NCI-H128 (cell line): ENCODE data around the gene KDF1.
"Not testable (repeated sequence)": the region's sequence is repeated elsewhere in the genome, so short reads cannot be mapped to it uniquely, and the experiment has no call there.

Experiments
- DNase-seq: peaks from one replicate; lab custom pipeline; 2025; ENCODE audit not compliant: unreplicated experiment; lab: John Stamatoyannopoulos, UW

KDF1 gene

DNA sequence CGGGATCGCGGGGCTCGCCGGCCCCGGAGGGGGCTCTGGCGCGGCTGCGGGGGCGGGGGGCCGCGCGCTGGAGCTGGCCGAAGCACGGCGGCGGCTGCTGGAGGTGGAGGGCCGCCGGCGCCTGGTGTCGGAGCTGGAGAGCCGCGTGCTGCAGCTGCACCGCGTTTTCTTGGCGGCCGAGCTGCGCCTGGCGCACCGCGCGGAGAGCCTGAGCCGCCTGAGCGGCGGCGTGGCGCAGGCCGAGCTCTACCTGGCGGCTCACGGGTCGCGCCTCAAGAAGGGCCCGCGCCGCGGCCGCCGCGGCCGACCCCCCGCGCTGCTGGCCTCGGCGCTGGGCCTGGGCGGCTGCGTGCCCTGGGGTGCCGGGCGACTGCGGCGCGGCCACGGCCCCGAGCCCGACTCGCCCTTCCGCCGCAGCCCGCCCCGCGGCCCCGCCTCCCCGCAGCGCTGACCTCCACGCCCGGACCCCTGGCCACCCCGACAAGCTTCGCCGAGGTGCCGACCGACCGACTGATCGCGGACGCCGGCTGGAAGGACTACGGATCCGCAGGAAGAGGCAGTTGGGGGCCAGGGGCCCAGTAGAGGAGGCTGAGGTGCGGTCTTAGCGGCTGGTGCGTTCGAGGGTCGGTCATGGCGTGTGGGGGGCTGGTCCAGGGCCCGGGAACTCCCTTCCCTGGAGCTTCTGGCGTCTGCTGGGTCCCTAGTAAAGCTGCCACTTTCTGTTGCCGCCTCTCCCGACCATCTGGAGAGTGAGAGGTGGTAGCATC is 33.9 kb upstream of the KDF1 start:
- DNase-seq = no peak

DNA sequence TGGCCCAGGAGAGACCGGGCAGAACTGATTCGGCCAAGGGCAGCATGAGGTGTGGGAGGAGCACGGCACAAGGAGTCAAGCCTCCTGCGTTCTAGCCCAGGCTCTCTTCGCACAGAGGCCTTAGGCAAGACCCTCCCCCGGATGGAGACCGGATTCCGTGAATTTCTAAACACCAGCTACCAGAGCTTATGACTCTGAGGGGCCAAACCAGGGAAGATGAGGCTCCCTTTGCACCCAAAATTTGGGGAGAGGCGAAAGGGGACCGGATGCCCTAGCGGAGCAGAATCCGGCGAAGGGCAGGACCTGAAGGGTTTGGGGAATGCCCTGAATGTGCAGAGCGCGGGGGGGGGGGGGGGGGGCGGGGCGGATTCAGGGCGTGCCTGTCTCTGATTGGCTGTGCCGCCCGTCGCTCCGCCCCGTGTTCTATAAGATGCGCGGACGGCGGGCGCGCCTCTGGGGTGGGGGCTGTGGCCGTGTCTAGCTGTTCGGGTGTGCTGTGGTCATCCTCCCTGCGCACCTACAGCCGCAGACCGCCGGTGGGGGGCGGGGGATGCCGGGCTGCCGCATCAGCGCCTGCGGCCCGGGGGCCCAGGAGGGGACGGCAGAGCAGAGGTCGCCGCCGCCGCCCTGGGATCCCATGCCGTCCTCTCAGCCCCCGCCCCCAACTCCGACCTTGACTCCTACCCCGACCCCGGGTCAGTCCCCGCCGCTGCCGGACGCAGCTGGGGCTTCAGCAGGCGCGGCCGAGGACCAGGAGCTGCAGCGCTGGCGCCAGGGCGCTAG is 33.2 kb upstream of the KDF1 start, which contains the start of gene TRNP1:
Gene TRNP1, plus strand, starts transcription at position 456 of the 783 bp plus-strand sequence. Its CDS starts 95 bp downstream, at position 551.
- peak; percentile 75 for DNase-seq

DNA sequence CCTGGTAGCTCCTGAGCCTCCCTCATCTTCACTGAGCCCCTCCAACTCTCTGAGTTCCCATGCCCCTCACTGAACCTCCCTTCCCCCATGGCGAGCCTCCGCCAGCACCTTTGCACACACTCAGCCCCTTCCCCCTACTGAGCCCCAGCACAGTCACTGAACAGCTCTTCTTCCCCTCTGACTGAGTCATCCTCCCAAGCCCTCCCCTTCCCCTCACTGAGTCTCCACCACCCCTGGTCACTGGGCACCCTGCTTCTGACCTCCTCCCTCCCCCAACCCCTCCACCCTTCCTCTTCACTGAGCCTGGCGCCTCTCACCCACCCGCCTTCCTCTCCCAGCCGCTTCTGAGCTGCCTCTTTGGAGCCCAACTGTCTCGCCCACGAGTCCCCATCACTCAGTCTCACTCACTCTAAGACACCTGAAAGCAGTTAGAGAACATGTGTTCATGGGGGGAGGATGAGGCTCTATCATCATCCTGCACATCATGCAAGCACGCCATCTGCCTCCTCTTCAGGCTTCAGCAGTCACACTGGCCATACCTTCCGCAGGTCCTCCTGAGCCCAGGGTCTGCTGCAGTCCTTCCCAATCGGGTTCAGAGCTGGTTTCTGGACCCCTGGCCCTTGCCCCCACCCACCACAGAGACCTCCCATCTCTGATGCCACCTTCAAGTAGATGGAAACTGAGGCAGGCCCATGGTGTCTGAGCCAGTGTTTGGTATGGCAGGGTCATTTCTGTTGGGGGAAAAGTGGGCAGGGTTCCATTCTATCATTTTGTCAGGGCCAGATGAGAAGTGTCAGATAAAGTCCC is 31.2 kb upstream of the KDF1 start:
- DNase-seq = no peak

DNA sequence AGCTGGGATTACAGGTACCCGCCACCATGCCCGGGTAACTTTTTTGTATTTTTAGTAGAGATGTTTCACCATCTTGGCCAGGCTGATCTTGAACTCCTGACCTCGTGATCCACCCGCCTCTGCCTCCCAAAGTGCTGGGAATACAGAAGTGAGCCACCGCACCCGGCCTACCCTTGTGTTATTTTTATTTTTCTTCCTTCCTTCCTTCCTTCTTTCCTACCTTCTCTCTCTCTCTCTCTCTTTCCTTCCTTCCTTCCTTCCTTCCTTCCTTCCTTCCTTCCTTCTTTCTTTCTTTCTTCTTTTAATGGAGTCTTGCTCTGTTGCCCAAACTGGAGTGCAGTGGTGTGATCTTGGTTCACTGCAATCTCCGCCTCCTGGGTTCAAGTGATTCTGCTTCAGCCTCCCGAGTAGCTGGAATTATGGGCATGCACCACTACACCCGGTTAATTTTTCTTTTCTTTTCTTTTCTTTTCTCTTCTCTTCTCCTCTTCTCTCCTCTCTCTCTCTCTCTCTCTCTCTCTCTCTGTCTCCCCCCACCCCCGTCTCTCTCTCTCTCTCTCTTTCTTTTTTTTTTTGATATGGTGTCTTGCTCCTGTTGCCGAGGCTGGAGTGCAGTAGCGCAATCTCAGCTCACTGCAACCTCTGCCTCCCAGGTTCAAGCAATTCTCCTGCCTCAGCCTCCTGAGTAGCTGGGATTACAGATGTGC is 29.3 kb upstream of the KDF1 start:
- not testable (repeated sequence) for DNase-seq

DNA sequence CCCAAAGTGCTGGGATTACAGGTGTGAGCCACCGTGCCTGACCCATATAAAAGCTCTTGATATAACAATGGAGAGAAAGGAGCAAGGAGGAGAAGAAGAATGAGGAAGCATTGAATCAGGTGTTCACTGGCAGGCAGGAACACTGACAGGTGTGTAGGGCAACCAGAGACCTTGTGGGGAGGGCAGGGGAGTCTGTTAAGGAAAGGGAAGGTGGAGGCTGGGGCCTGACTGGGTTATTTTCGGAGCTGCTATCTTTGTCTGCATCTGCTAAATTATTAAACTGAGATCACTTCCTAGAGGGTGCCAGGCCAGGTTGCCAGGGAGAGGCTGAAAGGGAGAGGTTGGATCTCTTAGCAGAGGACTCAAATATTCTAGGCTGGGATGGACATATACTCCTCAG is 26.4 kb upstream of the KDF1 start:
- no peak for DNase-seq

DNA sequence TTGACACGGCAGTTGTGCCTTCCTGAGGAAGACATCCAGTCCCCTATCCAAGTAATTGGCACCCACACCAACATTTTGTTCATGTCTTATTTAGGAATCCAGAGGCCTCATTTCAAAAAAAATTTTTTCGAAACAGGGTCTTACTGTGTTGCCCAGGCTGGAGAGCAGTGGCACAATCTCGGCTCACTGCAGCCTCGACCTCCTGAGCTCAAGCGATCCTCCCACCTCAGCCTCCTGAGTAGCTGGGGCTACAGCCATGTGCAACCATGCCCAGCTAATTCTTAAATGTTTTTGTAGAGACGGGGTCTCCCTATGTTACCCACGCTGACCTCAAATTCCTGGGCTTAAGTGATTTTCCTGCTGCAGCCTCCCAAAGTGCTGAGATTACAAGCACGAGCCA is 24.0 kb upstream of the KDF1 start:
- no peak for DNase-seq

DNA sequence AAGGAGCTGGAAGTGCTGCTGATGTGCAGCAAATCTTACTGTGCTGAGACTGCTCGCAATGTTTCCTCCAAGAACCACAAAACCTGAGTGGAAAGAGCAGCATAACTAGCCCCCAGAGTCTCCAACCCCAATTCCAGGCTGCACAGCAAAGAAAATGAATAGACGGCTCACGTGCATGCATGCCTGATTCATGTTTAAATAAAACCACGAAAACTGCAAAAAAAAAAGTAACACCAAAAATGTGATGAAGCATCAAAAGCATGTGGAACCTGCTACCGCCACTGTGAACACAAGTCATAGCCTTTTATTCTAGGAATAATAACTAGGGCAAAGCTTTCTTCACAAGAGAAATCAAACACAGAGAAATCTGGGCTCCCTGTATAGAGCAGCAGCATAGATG is 23.6 kb upstream of the KDF1 start:
- DNase-seq = no peak

DNA sequence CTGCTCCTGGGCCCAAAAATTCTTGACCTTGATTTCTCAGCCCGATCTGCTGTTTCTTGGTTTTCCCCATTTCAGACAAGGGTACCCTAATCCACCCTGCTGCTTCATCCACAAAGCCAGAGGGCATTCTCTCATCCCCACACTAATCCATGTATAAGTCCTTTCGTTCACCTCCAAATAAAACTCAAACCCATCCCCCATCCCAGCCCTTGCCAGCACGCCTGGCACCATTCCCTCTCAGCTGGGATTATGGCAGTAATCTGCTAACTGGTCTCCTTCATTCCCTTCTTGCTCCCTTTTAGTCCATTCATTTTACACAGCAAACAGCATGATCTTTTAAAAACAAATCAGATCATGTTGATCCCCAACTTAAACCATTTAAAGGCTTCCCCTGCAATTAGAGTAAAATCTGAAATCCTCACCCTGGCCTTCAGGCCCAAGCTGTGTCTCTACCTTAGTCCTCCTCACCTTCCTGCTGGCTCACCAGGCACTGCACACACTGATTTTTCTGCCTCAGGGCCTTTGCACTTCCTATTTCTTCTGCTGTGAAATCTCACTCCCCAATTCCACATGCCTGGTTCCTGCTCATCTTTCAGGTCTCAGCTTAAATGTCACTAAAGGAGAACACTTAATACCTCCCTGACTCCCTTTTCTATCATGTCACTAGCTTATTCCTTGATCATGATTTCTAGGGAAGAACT is 21.0 kb upstream of the KDF1 start:
- no peak for DNase-seq

DNA sequence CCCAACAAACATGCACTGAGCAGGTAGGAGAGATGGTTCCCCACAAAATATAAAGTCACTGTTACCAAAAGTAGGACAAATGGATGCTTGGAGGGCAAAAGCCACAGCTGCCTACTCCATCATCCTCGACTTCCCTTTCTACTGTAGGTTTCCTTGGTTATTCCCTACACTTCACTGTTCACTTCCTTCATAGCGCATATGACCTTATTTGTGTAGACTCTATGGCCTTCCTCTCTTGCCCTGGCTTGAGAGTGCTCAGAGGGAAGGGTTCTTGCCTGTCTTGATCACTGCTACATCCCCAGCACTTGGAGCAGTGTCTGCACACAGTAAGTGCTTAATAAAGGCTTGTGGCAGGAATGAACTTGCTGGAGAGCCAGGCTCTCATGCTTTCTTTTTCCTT is 18.6 kb upstream of the KDF1 start:
- DNase-seq = no peak

DNA sequence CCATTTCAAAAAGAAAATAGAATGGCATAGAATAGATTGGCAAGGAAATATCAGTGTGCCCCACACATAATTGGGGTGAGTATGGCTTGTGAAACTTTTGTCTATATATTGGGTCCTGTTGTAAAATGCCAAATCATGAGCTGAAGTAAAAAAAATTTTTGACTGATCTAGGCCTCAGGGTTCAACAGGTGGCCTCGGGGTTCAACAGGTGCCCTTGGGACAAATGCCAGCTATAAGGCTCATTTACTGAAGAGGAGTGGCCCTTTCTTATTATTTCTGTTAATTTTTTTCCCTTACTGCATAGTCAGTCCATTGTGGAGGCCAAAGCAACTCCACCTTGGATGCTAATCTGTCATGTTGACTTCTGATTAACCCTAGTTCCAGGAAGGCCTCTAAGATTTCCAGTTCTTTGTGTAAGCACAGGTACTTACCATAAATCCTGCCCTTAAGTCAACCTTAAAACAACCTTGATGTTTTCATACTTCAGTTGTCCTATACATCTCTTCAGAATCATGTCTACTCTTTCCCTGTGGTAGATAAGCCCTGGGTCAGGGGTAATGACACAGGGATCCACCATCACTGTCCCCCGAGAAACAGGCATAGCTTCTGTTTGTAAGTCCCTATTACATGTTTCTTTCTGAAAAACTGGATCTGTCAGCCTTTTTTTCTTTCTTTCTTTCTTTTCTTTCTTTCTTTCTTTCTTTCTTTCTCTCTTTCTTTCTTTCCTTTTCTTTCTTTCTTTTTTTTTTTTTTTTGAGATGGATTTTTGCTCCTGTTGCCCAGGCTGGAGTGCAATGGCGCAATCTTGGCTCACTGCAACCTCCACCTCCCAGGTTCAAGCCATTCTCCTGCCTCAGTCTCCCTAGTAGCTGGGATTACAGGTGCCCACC is 16.6 kb upstream of the KDF1 start:
- DNase-seq = no peak

DNA sequence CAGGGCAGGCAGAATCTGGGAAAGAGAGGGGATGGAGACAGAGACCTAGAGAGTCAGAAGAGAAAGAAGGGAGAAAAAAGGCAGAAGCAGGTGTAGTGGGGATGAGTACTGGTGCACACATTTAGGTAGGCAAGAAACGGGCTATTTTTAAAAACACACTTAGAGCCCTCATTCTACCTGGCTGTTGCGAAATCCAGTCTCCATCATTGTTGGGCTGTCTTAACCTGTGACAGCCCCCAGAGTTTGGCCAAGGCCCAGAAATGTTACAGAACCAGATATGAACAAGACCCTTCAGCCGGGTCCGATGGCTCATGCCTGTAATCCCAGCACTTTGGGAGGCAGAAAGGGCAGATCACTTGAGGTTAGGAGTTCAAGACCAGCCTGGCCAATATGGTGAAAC is 12.6 kb upstream of the KDF1 start:
- DNase-seq = no peak

DNA sequence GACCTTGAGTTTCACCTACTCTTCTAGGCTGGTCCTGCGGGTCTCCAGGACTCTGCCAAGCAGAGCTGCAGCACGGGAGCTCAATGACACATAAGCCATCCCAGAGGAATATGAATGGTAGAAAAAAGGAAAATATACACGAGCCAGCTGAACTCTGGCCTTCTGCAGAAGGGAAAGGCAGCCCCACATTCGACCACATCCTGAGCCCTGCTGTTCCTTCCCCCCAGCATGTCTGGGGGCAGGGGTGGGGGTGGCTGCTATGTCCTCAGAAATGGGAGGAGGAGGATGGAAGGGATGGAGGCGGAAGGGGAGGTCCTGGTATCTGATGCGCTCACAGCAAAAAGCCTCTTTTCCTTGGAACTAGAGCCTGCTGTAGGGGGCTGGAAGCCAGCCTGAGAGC is 12.1 kb upstream of the KDF1 start:
- DNase-seq = no peak

DNA sequence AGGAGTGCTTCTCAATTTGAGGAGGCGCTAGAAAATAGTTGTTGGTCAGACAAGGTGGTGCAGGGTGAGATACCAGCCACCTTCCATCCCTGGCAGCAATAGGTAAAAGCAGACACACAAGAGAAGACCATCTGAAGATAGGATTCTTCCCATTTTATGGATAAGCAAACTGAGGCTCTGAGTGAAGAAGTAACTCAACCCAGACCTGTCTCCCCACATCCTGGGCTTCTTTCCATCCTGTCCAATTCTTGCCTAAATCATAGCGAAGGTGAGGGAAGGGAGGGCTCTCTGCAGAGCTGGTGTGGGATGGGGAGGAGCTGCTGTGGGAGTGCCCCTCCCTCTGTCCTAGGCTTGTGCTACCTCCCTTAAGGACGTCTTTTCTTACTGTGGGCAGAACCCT is 11.3 kb upstream of the KDF1 start:
- no peak for DNase-seq

DNA sequence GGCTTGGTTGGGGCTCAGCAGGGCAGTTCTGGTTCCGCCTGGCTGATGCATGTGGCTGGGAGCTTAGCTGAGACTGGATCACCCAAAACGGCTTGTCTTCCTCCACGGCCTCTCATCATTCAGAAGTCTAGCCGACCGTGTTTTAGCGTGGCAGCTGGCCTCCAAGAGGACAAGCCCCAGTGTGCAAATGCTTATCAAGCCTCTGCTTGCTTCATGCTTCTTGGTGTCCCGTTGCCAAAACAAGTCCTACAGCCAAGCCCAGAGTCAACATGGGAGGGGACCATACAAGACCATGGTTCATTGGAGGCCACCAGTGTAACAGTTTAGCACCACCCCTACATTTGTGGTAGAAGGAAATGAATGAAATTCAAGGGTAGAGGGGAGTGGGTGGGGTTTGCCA is 10.5 kb upstream of the KDF1 start:
- no peak for DNase-seq

DNA sequence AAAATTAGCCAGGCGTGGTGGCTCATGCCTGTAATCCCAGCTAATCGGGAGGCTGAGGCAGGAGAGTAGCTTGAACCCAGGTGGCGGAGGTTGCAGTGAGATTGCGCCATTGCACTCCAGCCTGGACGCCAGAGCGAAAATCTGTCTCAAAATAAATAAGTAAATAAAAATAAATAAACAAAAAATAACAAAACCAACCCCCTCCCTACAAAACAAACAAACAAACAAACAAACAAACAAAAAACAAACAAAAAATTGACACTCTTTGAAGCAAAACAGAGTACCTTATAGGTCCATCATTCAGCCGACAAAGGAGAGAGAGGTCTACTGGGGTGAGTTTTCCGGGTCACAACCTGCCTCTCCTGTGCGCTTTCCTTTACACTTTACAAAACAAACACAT is 5.4 kb upstream of the KDF1 start:
- DNase-seq = no peak

DNA sequence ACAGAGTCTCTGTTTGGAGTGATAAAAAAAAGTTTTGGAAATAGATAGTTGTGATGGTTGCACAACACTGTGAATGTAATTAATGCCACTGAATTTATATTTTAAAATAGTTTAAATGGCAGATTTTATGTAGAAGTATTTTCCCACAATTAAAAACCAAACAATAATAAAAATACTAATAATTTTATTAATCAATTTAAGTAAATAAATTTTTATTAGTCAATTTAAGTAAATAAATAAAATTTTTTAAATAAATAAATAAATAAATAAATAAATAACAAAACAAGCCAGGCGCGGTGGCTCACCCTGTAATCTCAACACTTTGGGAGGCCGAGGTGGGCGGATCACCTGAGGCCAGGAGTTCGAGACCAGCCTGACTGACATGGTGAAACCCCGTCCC is 4.9 kb upstream of the KDF1 start:
- DNase-seq = no peak

DNA sequence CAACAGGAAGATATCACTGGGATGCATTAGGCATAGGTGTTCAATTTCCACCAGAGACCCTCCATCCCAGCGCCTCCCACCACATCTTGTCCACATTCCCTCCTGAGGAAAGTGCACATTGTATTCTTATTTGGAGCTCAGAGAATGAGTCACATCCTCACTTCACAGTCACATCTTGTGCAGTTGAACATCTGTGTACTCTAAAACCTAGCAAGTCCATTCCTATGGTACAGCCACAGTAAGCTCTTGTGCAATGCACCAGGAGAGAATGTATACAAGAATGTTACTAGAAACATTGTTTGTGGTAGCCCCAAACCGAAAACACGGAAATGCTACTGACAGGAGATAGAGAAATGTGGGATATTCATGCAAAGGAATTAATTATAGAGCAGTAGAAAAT is 1.6 kb upstream of the KDF1 start:
- no peak for DNase-seq

DNA sequence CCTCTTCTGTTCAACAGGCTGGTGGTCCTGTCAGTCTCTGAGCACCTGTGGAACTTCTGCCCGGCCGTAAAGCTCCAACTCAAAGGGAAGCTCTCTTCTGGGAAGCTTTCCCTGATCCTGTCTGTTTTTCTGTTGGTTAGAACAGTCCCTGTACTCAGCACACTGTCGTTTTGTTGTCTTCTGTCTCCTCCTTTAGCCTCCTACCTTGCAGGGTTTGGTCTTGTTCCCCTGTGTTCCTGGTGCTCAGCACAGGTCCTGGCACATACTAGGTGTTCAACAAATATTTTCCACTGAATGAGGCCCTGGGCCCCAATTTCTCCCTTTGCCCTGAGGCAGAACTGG is 328 bp upstream of the KDF1 start:
- no peak for DNase-seq

DNA sequence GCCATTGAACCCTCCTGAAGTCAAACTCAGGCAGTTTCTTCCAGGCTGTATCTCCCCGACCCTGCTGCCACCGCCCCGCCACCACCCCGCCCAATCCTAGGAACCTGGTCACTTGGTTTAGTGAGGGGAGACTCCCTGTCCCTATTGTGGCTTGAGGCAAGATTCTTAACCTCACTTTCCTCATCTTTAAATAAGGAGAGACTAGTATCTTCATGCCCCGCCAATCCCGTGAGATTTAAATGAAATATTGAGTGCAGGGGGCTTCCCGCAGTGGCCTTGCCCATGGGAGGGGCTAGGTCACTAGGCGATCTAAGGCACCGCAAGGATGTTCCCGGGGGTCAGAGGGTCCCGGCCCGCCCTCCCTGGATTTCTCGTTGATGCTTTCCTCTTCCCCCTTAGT is 998 bp downstream of the KDF1 start:
- DNase-seq = no peak

DNA sequence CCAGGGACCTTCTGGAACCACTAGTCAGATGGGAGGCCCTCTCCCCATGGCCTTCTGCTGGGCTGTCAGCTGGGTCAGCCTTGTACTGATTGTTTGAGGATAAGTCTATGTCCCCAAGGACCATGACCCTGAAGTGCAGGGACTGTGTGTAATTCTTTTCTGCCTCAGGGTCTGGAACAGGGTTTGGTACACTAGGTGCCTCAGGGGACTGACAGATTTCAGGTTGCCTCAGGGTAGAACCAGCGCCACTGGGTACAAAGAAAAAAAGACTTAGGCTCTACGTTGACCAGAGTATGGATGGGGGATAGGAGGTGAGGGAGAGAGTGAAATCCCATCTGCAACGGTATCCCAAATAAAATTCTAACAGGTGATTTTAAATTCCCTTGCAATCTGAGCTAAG is 3.0 kb downstream of the KDF1 start:
- no peak for DNase-seq
